CD1c-positive myeloid dendritic cell (primary cell): Measurements from ENCODE around the gene TRAF3IP1.
"Not testable (repeated sequence)": the region's sequence is repeated elsewhere in the genome, so short reads cannot be mapped to it uniquely, and the experiment has no call there.

Experiments used
- DNase-seq: peaks from one replicate; pipeline ENCODE4 v3.0.0-alpha.2; 2016; ENCODE audit errors: extremely low spot score

TRAF3IP1 gene

GRCh38 chr2:238380785-238381184, 60.5 kb downstream of the TRAF3IP1 start:
- DNase-seq: no peak

- DNase-seq: peak; percentile 60
These were observed 61.2 kb downstream of the TRAF3IP1 start for GRCh38 chr2:238381341-238382115.

GRCh38 chr2:238382381-238382781, 62.1 kb downstream of the TRAF3IP1 start:
- peak; percentile 46 for DNase-seq

- no peak for DNase-seq
These were observed 62.8 kb downstream of the TRAF3IP1 start for GRCh38 chr2:238383135-238383534.

GRCh38 chr2:238383743-238384380, 63.5 kb downstream of the TRAF3IP1 start:
- peak; percentile 28 for DNase-seq

GRCh38 chr2:238387332-238387731, 67.0 kb downstream of the TRAF3IP1 start:
- DNase-seq: peak; percentile 54

GRCh38 chr2:238388794-238389193, 68.5 kb downstream of the TRAF3IP1 start:
- no peak for DNase-seq

- no peak for DNase-seq
These were observed 69.8 kb downstream of the TRAF3IP1 start for GRCh38 chr2:238389988-238390589.

GRCh38 chr2:238391042-238391689, 70.8 kb downstream of the TRAF3IP1 start:
- no peak for DNase-seq

GRCh38 chr2:238396663-238397062, 76.3 kb downstream of the TRAF3IP1 start:
- DNase-seq: no peak

GRCh38 chr2:238397356-238397755, 77.0 kb downstream of the TRAF3IP1 start:
- DNase-seq: no peak

GRCh38 chr2:238398577-238398976, 78.3 kb downstream of the TRAF3IP1 start:
- no peak for DNase-seq

GRCh38 chr2:238399094-238399493, 78.8 kb downstream of the TRAF3IP1 start:
- DNase-seq: no peak

GRCh38 chr2:238401551-238401950, 81.2 kb downstream of the TRAF3IP1 start:
- DNase-seq: no peak

- no peak for DNase-seq
These were observed 83.5 kb downstream of the TRAF3IP1 start for GRCh38 chr2:238403632-238404405.

- DNase-seq: no peak
These were observed 84.3 kb downstream of the TRAF3IP1 start for GRCh38 chr2:238404406-238405216.

GRCh38 chr2:238405217-238405555, 84.9 kb downstream of the TRAF3IP1 start:
- not testable (repeated sequence) for DNase-seq

- no peak for DNase-seq
These were observed 86.1 kb downstream of the TRAF3IP1 start for GRCh38 chr2:238406221-238406997.

GRCh38 chr2:238406998-238407285, 86.6 kb downstream of the TRAF3IP1 start:
- no peak for DNase-seq

- no peak for DNase-seq
These were observed 87.2 kb downstream of the TRAF3IP1 start for GRCh38 chr2:238407566-238407965.
